Mesothelial cell of epicardium (in vitro differentiated cells): Measurements from ENCODE around the gene FAM171A2. TPM values are rescaled to one million over a fixed set of nuclear protein-coding genes. Genes with fewer than 3 reads are reported as not detected.

Experiments
- DNase-seq, 2 experiments: peaks; one replicate each; pipeline ENCODE4 v3.0.0; 2021; ENCODE audit warnings: low spot score in 2 of 2; ENCODE audit not compliant: unreplicated experiment in 2 of 2
- H3K27ac Mint-ChIP-seq: 2 replicates; pipeline ENCODE4 v1.8.0; 2021; ENCODE audit warnings: mixed read lengths
- H3K27me3 Mint-ChIP-seq: 2 replicates; pipeline ENCODE4 v1.8.0; 2021; ENCODE audit warnings: low read depth, mixed read lengths
- H3K36me3 Mint-ChIP-seq: 2 replicates; pipeline ENCODE4 v1.8.0; 2021; ENCODE audit warnings: mixed read lengths
- H3K4me1 Mint-ChIP-seq: 2 replicates; pipeline ENCODE4 v1.8.0; 2021; ENCODE audit warnings: mixed read lengths
- H3K4me3 Mint-ChIP-seq: 2 replicates; pipeline ENCODE4 v1.8.0; 2021; ENCODE audit warnings: mild to moderate bottlenecking, moderate library complexity, mixed read lengths
- H3K9me3 Mint-ChIP-seq: 2 replicates; pipeline ENCODE4 v1.8.0; 2021; ENCODE audit warnings: mixed read lengths
- total RNA-seq: library from RNA; stranded (reverse); gene quantifications from 3 replicates; pipeline ENCODE4 v1.2.1, GENCODE V29; 2021
- TF ChIP-seq, protein P1 (sequence below): fragments of 200-600 bp; sonication (generic); IDR thresholded peaks from one replicate; pipeline ENCODE4 v1.5.0; 2021; ENCODE audit warnings: antibody characterized with exemption; ENCODE audit not compliant: unreplicated experiment

The FAM171A2 gene
- total RNA-seq, 1 donor from 2014 or later = 64.7 TPM

DNA sequence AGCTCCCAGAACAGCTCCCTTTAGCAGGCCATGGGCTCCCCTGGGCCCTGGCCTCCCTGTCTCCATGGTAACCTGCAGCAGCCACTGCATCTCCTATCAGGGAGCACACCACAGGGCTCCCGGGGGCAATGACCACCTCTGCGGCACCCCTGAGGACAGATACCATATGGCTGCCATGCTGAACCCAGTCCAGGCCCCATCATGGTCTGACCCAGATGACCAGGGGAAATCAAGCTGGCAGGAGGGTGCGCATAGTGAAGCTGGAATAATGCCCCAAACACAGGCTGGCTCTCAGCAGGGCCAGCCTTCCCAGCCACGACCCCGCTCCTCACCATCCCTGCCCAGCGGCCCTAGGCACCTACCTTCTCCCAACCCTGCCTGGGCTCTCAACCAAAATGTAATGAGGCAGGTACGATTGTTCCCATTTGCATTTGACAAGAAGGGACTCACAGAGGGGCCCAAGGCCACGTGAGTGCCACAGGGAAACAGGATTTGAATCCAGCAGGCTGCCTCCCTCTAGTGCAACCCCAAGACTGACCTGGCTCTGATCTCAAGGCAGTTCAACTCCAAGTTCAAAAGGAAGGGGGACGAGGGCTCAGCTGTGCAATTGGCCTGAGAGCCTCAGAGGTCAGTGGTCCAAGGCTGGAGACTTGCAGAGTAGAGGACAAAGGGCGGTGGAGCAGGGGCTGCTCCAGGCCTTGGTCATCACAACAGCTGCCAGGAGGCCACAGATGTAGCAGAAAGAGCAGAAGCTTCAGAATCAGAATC lies 52.9 kb downstream of the FAM171A2 start:
- TF ChIP-seq, protein P1, sequence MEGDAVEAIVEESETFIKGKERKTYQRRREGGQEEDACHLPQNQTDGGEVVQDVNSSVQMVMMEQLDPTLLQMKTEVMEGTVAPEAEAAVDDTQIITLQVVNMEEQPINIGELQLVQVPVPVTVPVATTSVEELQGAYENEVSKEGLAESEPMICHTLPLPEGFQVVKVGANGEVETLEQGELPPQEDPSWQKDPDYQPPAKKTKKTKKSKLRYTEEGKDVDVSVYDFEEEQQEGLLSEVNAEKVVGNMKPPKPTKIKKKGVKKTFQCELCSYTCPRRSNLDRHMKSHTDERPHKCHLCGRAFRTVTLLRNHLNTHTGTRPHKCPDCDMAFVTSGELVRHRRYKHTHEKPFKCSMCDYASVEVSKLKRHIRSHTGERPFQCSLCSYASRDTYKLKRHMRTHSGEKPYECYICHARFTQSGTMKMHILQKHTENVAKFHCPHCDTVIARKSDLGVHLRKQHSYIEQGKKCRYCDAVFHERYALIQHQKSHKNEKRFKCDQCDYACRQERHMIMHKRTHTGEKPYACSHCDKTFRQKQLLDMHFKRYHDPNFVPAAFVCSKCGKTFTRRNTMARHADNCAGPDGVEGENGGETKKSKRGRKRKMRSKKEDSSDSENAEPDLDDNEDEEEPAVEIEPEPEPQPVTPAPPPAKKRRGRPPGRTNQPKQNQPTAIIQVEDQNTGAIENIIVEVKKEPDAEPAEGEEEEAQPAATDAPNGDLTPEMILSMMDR = no peak
- no peaks in the 10 kb centered on the region for H3K9me3 Mint-ChIP-seq
- no peaks in the 10 kb centered on the region for H3K36me3 Mint-ChIP-seq
- H3K27ac Mint-ChIP-seq = no peak overlapping the region
- no peak overlapping the region for H3K4me3 Mint-ChIP-seq
- peaks cover 7% of the 10 kb centered on the region for H3K4me1 Mint-ChIP-seq
- DNase-seq = no peak
- peaks cover 84% of the 10 kb centered on the region for H3K27me3 Mint-ChIP-seq

DNA sequence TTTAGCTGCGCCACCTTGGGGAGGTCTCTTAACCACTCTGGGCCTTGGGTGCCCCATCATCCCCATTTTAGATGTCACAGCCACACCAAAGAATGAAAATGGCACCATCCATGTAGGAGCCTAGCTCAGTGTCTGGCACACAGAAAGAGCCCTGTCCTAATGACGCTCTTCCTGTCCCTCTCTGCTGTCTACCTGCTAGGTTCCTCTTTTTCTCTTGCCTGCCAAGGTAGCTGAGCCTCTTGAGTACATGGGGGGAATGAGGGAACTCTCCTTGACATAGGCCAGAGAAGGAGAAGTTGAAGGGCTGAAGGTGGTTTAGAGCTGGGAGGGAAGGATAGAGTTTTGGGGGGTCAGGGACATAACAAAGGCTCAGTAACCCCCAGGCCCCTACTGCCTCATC lies 53.5 kb downstream of the FAM171A2 start:
- peaks cover 80% of the 10 kb centered on the region for H3K27me3 Mint-ChIP-seq
- H3K36me3 Mint-ChIP-seq = no peaks in the 10 kb centered on the region
- TF ChIP-seq, protein P1 = no peak
- no peak for DNase-seq
- peaks cover 2% of the 10 kb centered on the region for H3K4me1 Mint-ChIP-seq
- peak overlapping the region; percentile 3 for H3K4me3 Mint-ChIP-seq
- no peaks in the 10 kb centered on the region for H3K9me3 Mint-ChIP-seq
- no peak overlapping the region for H3K27ac Mint-ChIP-seq

DNA sequence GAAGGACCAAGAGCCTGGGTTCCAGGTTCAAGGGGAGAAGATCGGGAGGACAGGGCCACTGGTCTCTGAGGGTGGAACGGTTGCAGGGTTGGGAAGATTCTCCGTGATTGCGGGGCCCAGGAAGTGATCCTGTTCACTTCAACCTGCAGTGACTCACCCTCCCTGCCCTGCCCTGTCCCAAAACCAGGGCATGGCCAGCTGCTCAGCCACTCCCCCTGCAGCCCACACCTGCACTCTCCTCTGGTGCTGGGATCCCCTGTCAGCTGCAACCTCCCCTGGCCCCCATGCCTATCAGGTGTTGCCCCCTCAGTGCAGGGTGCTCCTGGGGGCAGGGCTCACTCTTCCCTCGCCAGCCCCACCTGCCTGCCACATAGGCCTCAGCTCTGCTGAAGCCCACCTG lies 54.2 kb downstream of the FAM171A2 start:
- Mint-ChIP-seq H3K27me3 (peaks cover 79% of the 10 kb centered on the region), H3K4me3 (no peak overlapping the region), H3K27ac (no peak overlapping the region), H3K36me3 (no peaks in the 10 kb centered on the region), H3K9me3 (no peaks in the 10 kb centered on the region), H3K4me1 (peaks cover 2% of the 10 kb centered on the region)
- TF ChIP-seq, protein P1 = no peak
- no peak for DNase-seq

DNA sequence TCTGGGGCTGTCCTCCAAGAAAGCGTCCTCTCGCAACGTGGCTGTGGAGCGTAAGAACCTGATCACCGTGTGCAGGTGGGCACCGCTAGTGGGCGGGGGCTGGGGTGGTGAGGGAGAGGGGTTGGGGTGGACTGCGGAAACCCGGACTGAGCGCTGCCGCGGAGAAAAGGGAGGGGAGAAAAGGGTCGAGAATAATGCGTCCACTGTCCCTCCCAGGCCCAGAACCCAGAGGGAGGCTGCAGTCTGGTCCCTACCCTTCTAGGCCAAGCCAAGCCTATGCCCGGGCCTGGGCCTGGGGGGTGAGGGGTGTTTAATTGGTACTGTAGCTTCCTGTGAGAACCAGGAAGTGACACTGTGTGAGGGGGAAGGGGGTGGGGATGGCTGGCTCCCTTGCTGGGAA lies 54.8 kb downstream of the FAM171A2 start:
- H3K4me3 Mint-ChIP-seq = peak overlapping the region; percentile 37
- no peaks in the 10 kb centered on the region for H3K36me3 Mint-ChIP-seq
- peaks cover 2% of the 10 kb centered on the region for H3K4me1 Mint-ChIP-seq
- H3K27me3 Mint-ChIP-seq = peaks cover 77% of the 10 kb centered on the region
- no peak for DNase-seq
- no peaks in the 10 kb centered on the region for H3K9me3 Mint-ChIP-seq
- TF ChIP-seq, protein P1 = no peak
- H3K27ac Mint-ChIP-seq = no peak overlapping the region

DNA sequence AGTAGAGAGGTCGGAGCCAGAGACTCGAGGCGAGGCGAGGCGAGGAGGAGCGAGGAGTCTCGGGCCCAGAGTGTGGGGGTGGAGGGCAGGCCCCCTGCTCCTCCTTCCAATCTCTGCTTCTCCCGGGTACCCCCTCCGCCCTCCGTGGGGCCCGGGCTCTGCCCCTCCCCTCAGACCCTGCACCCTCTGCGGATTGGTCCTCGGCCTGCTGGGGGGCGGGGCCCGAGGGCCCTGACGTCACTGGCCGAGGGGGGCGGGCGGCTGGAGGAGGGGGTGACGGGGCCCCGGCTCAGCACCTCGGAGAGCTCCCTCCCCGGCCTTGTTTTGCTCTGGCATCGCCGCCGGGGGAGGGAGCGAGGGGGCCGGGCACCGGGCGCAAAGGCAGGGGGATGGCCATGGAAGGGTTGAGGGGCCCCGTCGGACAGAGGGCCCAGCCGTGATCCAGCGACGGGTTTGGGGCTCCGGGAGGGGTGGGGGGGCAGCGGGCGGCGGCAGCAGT lies 55.3 kb downstream of the FAM171A2 start, which contains the start of gene RUNDC3A:
RUNDC3A (plus strand) TSS at position 282 of the 499 bp plus-strand sequence. CDS start 232 bp downstream, outside the sequence.
- H3K9me3 Mint-ChIP-seq = no peaks in the 10 kb centered on the region

More for the DNA sequence above, 55.3 kb downstream of the FAM171A2 start, which contains the start of gene RUNDC3A:
- Mint-ChIP-seq H3K4me3 (peak within 1 kb of the TSS; percentile 60), H3K27ac (no peak within 1 kb of the TSS), H3K4me1 (peaks cover 2% of the 10 kb centered on the region), H3K36me3 (no peaks in the 10 kb centered on the region), H3K27me3 (peaks cover 75% of the 10 kb centered on the region)
- DNase-seq = peak; percentile 92 to 97
- TF ChIP-seq, protein P1 = no peak
